ENCODE results near the gene DENND6B.
"Not testable (repeated sequence)": the region's sequence is repeated elsewhere in the genome, so short reads cannot be mapped to it uniquely, and the experiment has no call there.

Gene DENND6B

GRCh38 chr22:50339945-50340879 is 13.4 kb upstream of the DENND6B start:
- DNase-seq (ENCODE audit: low read depth in 1 of 2, low spot score in 1 of 2) = no peak

- no peak for DNase-seq (ENCODE audit: low read depth in 1 of 2, low spot score in 1 of 2)
Observed at GRCh38 chr22:50338860-50339462, 12.1 kb upstream of the DENND6B start.

DNA sequence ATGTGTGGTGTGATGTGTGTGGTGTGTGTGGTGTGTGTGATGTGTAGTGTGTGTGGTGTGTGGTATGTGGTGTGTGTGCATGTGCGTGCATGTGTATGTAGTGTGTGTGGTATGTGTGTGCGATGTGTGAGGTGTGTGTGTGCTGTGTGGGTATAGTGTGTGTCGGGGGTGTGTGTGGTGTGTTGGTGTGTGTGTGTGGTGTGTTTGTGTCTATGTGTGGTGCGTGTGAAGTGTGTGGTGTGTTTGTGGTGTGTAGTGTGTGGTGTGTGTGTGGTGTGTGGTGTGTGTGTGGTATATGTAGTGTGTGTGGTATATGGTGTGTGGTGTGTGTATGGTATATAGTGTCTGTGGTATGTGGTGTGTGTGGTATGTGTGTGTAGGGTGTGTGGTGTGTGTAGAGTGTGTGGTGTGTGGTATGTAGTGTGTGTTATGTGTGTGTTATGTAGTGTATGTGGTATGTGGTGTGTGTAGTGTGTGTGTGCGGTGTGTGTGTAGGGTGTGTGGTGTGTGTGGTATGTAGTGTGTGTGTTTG is 11.3 kb upstream of the DENND6B start:
- no peak for DNase-seq (ENCODE audit: low read depth in 1 of 2, low spot score in 1 of 2)

DNA sequence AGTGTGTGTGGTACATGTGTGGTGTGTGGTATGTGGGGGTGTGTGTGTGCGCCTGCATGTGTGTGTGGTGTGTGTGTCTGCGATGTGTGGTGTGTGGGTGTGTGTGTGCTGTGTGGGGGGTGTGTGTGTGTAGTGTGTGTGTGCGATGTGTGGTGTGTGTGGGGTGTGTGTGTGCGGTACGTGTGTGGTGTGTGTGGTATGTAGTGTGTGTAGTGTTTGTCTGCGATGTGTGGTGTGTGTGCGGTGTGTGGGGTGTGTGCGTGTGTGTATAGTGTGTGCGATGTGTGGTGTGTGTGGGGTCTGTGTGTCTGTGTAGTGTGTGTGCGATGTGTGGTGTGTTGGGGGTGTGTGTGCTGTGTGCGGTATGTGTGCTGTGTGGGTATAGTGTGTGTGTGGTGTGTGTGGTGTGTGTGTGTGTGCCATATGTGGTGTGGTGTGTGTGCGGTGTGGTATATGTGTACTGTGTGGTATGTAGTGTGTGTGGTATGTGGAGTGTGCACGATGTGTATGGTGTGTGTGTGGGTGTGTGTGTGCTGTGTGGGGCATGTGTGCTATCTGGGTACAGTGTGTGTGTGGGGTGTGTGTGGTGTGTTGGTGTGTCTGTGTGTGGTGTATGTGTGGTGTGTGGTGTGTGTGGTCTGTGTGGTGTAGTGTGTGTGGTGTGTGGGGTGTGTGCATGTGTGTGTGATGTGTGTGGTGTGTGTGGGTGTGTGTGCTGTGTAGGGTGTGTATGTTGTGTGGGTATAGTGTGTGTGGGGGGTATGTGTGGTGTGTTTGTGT is 10.6 kb upstream of the DENND6B start:
- no peak for DNase-seq (ENCODE audit: low read depth in 1 of 2, low spot score in 1 of 2)

DNA sequence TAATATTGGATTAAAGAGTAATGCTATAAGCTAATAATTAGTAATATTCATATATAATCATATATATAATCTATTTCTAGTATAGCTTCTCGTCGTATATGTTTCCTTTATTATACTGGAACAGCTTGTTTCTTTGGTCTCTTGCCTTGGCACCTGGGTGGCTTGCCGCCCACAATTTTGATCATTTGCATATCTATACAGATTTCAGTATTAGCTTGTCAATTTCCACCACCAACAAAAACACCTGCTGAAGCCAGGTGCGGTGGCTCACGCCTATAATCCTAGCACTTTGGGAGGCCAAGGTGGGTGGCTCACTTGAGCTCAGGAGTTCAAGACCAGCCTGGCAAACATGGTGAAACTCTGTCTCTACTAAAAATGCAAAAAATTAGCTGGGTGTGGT is 7.6 kb upstream of the DENND6B start:
- DNase-seq (ENCODE audit: low read depth in 1 of 2, low spot score in 1 of 2) = not testable (repeated sequence)

DNA sequence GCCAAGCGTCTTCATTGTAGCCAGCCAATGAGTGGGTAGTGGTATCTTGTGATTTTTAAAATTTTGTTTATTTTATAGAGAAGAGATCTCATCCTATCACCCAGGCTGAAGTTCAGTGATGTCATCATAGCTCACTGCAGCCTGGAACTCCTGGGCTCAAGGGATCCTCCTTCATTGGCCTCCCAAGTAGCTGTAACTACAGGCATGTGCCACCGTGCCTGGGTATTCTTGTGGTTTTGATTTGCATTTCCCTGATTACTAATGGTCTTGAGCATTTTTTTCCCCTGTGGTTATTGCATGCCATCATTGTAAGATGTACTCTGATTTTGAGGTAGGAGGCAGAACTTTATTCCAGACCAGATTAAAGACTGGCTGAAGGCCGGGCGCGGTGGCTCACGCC is 2.4 kb upstream of the DENND6B start:
- DNase-seq (ENCODE audit: low read depth in 1 of 2, low spot score in 1 of 2) = no peak

- DNase-seq (ENCODE audit: low read depth in 1 of 2, low spot score in 1 of 2) = no peak
Observed at GRCh38 chr22:50327711-50328019, 853 bp upstream of the DENND6B start.

DNA sequence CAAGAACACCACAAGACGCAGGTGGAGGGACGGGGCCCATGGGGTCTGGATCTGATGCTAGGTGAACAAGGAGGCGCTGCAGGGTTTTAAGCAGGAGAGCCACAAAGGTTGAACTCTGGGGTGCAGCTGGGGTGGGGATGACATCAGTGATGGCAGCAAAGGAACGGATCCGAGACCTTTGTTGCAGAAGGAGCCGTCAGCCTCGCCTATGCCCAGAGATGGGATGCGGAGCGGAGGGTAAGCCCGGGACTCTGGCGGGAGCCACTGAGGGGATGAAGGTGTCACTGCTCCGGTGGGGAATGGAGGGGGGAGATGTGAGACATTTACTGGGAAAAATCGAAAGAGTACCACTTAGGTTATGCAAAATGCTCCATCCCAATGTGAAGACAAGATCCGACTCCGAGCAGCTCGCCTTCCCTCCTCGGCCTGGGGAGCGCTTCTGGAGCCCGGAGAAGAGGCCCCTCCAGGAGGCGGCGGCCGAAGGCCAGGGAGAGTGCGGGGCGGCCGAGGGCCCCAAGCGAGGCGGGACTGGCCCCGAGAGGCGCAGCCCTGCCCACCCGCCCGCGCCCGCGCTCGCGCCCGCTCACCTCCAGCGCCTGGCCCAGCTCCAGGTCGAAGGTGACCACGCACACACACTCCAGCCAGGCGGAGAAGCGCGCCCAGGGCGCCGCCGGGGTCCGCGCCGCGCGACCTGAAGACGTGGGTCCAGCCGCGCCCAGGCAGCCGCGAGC is 422 bp downstream of the DENND6B start:
- DNase-seq (ENCODE audit: low read depth in 1 of 2, low spot score in 1 of 2) = no peak

DNA sequence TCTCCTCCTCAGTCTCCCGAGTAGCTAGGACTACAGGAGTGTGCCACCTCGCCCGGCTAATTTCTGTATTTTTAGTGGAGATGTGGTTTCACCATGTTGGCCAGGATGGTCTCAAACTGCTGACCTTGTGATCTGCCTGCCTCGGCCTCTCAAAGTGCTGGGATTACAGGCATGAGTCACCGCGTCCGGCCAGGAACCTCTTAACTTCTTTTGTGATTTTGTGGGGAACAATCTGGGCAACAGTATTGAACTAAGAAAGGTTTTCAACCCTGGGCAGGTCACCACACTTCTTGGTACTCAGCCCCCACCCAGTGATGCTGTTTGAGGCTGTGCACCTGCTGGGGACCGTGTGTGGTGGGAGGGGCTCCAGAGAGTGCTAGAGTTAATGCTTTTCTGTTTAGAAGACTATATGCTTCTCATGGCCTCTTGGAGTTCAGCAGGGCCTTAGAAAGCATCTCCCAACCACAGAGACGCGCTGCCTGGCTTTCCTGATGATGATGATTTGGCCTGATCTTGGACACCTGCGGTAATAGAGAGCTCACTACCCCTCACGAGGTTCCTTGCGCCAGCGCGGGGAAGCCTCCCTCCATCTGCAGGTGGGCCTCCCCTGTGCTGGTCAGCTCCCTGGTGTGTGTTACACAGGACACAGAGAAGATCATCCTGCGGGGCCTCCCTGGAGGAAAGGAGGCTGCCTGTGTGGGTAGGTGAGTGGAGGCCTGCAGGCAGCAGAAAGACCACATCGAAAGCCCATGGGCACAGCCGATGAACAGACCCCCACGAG is 1.2 kb downstream of the DENND6B start:
- no peak for DNase-seq (ENCODE audit: low read depth in 1 of 2, low spot score in 1 of 2)

DNA sequence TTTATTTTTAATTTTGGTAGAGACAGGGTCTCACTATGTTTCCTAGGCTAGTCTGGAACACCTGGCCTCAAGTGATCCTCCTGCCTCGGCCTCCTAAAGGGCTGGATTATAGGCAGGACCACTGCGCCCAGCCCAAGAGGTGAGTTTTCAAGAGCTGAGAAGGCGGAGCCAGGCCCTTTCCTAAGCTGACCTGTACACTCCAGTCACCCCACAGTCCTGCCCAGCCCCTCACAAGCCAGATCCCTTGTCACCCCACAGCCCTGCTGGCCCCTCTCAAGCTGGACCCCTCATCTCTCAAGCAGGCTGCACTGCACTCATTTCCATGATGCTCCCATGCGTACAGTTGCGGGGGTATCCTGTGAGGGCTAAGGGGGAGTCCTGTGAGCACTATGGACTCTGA is 2.9 kb downstream of the DENND6B start:
- no peak for DNase-seq (ENCODE audit: low read depth in 1 of 2, low spot score in 1 of 2)

DNA sequence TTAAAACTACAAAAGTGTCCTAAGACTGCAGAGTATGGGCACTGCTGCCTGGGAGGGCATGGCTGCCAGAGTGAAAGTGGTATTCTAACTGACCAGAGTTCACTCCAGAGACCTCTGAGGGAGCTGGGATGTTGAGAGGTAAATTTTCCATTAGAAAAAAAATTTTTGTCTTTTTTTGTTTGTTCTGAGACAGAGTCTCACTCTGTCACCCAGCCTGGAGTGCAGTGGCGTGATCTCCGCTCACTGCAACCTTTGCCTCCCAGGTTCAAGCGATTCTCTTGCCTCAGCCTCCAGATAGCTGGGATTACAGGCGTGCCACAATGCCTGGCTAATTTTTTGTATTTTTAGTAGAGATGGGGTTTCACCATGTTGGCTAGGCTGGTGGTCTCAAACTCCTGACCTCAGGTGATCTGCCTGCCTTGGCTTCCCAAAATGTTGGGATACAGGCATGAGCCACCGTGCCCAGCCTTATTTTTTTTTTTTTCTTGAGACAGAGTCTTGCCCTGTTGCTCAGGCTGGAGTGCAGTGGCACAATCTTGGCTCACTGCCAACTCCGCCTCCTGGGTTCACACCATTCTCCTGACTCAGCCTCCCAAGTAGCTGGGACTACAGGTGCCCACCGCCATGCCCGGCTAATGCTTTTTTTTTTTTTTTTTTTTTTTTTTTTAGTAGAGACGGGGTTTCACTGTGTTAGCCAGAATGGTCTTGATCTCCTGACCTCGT is 4.3 kb downstream of the DENND6B start:
- not testable (repeated sequence) for DNase-seq (ENCODE audit: low read depth in 1 of 2, low spot score in 1 of 2)

GRCh38 chr22:50320671-50321325 is 6.0 kb downstream of the DENND6B start:
- DNase-seq (ENCODE audit: low read depth in 1 of 2, low spot score in 1 of 2) = no peak

DNA sequence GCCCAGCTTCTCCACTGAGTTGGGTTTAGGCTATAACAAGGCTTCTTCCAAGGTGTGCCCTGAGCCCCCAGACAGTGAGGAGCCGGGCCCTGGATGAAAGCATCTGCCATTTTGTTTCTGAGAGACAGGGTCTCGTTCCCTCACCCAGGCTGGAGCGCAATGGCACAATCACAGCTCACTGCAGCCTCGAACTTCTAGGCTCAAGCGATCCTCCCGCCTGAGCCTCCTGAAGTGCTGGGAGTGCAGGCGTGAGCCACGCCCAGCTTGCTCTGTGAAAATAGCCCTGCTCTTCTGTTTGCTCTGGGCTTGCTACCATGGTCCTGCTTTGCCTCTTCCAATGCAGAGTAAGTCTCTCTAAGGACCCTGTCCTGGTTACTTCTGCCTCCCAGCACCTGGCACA is 6.7 kb downstream of the DENND6B start:
- DNase-seq (ENCODE audit: low read depth in 1 of 2, low spot score in 1 of 2) = no peak

GRCh38 chr22:50319503-50319951 is 7.3 kb downstream of the DENND6B start:
- no peak for DNase-seq (ENCODE audit: low read depth in 1 of 2, low spot score in 1 of 2)

DNA sequence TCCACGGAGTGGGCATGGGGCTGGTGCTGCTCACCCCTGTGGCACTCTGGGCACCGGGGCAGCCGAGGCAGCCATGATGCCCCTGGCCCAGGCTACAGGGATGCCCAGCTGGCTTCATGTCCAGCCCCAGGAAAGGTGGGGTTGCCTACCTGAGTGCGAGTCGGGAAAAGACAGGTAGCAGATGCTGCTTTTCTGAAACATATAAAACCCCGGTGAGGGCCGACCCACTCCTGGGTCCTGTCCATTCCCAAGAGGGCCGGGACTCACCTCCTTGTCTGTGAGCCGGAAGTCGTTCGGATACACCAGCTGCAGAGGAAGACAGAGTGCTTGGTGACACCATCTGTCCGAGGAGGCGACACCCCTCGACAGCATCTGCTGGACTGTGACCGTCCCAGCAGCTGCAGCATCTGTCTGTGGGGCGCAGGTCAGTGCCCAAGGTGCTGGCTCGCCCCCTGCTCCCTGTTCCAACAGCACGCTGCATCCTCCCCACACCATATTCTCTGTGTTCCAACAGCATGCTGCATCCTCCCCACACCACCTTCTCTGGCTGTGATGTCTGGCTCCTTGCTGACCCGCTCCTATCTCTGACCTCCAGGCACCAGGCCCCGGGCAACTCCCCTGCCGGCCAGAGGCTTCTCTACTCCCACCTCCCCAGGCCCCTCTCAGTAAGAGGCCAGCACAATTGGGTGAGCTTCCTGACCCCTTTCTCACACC is 8.0 kb downstream of the DENND6B start:
- no peak for DNase-seq (ENCODE audit: low read depth in 1 of 2, low spot score in 1 of 2)

- DNase-seq (ENCODE audit: low read depth in 1 of 2, low spot score in 1 of 2) = no peak
Observed at GRCh38 chr22:50318356-50318697, 8.5 kb downstream of the DENND6B start.

GRCh38 chr22:50317674-50318073 is 9.1 kb downstream of the DENND6B start:
- no peak for DNase-seq (ENCODE audit: low read depth in 1 of 2, low spot score in 1 of 2)

DNA sequence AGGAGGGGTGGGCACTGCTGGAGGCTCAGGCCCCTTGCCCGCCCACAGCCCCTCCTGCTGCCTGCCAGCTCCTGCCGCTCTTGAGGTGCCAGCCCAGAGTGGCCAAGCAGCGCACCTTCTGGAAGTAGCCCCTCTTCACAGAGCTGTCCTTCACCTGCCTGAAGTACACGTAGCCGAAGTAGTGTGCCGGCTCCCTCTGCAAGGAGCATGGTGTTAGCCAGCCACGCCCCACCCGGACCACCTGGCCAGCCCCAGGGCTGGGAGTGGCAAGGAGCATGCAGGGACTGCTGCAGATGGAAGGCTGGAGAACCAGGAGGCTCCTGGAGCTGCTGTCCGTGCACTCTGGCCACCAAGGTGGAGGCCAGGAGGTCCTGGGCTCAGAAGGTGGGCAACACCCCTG is 9.6 kb downstream of the DENND6B start:
- no peak for DNase-seq (ENCODE audit: low read depth in 1 of 2, low spot score in 1 of 2)
